PFSK-1 (cell line): Measurements from ENCODE around the gene WDR45B. TPM values are rescaled to one million over a fixed set of nuclear protein-coding genes. Genes with fewer than 3 reads are reported as not detected.

Experiments
- FOXP2 ChIP-seq: optimal IDR thresholded peaks from 2 replicates; pipeline ENCODE3; 2011; ENCODE audit warnings: borderline replicate concordance, control low read depth, inconsistent platforms; ENCODE audit not compliant: insufficient read depth; ENCODE audit errors: extremely low read length, extremely low read depth
- POLR2AphosphoS5 ChIP-seq: IDR thresholded peaks from 2 replicates; pipeline ENCODE4 v1.6.1; 2012; ENCODE audit warnings: low read depth, mild to moderate bottlenecking, control low read depth, low read length, moderate library complexity
- REST ChIP-seq, 2 experiments: IDR thresholded peaks; 2 replicates each; pipeline versions ENCODE4 v1.6.1 to v1.8.0; 2011 to 2012; ENCODE audit warnings: low read depth in 2 of 2, low read length in 2 of 2, control low read depth in 1 of 2, inconsistent platforms in 1 of 2, mild to moderate bottlenecking in 1 of 2, moderate library complexity in 1 of 2; ENCODE audit not compliant: insufficient read depth in 1 of 2
- SIN3A ChIP-seq: IDR thresholded peaks from 2 replicates; pipeline ENCODE4 v1.6.1; 2012; ENCODE audit warnings: mild to moderate bottlenecking, low read length, moderate library complexity, borderline replicate concordance; ENCODE audit not compliant: insufficient read depth
- TAF1 ChIP-seq: IDR thresholded peaks from 2 replicates; pipeline ENCODE4 v1.6.1; 2012; ENCODE audit warnings: low read length, control low read depth, borderline replicate concordance; ENCODE audit not compliant: insufficient read depth
- polyA plus RNA-seq: library from polyadenylated mRNA; unstranded; fragments of >200 nt; gene quantifications from one replicate; pipeline ENCODE4 v1.2.1, GENCODE V29; 2012; ENCODE audit warnings: low read depth, missing spikeins; ENCODE audit not compliant: insufficient read length

Gene WDR45B
- polyA plus RNA-seq, result 140 TPM

DNA sequence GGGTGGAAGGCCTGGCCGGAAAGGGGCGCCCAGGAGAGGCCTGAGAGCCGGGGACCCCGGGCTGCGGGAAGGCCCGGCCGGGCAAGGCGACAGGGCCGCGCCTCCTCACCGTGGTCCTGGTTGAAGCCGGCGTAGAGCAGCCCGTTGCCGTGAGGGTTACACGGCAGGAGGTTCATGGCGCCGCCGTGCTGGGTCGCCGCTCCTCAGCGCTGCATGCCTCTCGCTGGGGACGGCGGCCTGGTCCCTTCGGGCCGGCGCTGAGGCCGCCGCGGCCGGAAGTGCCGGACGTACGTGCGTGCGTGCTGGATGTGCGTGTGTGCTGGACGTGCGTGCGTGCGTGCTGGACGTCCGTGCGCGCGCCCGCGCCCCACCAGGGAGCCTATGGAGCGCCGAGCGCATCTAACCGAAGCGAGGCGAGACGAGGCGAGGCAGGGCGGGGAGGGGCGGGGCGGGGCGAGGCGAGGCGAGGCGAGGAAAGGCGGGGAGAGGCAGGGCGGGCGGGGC, at the start of gene WDR45B:
TSS of gene WDR45B (minus strand) at position 280 of the 504 bp plus-strand sequence. CDS start at position 176, 104 bp downstream.
- peak in 1 of 2 experiments; percentile 50; a peak in 1 of 4 replicates for TF ChIP-seq REST (IDR thresholded peaks at IDR 0.05; ENCODE audit: insufficient read depth in 1 of 2, low read depth in 2 of 2, low read length in 2 of 2)
- TF ChIP-seq FOXP2, result peak; percentile 99
- peak; percentile 82; the same call in 1 of the 2 replicates for TF ChIP-seq SIN3A
- TF ChIP-seq POLR2AphosphoS5, result peak; percentile 74
- peak; percentile 85; the same call in 1 of the 2 replicates for TF ChIP-seq TAF1

- TF ChIP-seq REST (IDR thresholded peaks at IDR 0.05; ENCODE audit: insufficient read depth in 1 of 2, low read depth in 2 of 2, low read length in 2 of 2) (no peak), TAF1 (no peak), POLR2AphosphoS5 (no peak), FOXP2 (no peak), SIN3A (no peak)
These were observed 49.5 kb upstream of the WDR45B start for GRCh38 chr17:82697808-82698064.

DNA sequence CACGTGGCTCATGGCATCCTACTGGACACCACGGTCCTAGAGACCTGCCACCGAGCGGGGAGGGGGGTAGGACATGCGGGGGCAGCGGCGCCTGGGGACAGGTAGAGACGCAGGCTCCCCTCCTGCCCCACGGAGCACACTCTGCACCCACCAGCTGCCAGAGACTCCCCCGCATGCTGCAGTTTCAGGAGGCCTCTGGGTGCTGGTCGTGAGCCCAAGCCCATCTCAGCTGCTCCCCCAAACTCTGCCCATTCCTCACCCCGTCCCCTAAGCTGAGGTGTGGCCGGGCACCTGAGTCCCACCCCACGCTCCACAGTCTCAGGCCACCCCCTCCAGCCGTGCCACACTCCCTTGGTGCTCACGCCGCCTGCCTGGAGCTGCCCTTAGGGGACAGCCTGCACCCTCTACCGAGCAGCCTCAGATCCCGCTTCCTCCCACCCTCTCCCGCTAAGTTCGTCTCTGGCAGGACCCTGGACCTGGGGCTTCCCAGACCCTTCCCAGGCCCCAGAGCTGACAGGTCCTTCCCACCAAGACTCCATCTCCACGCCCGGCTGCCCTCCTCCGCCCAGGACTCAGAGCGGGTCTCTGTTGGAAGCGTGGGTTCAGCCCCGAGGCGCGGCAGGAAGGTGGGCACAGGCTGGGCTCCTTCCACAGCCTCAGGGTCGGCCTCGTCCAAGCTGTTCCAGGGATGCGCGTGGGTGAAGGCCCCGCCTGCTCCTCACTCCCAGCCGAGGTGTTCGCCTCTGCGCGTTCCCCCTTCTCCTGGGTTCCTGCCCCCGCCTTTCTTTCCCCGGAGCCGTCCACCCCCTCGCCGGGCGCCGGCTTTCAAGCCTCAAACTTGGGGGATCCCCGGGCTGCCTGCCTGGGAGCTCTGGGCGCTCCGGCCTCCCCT, 48.9 kb upstream of the WDR45B start:
- no peak for TF ChIP-seq TAF1
- TF ChIP-seq POLR2AphosphoS5, result no peak
- TF ChIP-seq REST (IDR thresholded peaks at IDR 0.05; ENCODE audit: insufficient read depth in 1 of 2, low read depth in 2 of 2, low read length in 2 of 2), result no peak
- TF ChIP-seq SIN3A, result no peak

- no peak for TF ChIP-seq REST (IDR thresholded peaks at IDR 0.05; ENCODE audit: insufficient read depth in 1 of 2, low read depth in 2 of 2, low read length in 2 of 2)
- TF ChIP-seq TAF1, result no peak
- TF ChIP-seq POLR2AphosphoS5, result no peak
- TF ChIP-seq FOXP2, result no peak
- TF ChIP-seq SIN3A, result no peak
These were observed 48.0 kb upstream of the WDR45B start for GRCh38 chr17:82696259-82696658.
